SU-DHL-6 (cell line): ENCODE measurements around the gene TADA3.

Source experiments
- EZH2phosphoT487 ChIP-seq: fragments of 200-600 bp; sonication (generic), shearing (Covaris generic); conservative IDR thresholded peaks from 2 replicates; pipeline ENCODE4 v1.6.1; 2018; ENCODE audit warnings: mild to moderate bottlenecking, antibody characterized with exemption, low read length, moderate library complexity, mixed read lengths
- TF ChIP-seq, protein P1 (sequence below): fragments of 200-600 bp; sonication (generic); IDR thresholded peaks from one replicate; pipeline ENCODE4 v1.5.1; 2017; ENCODE audit warnings: antibody characterized with exemption, mild to moderate bottlenecking, low read length, moderate library complexity; ENCODE audit not compliant: insufficient read depth, poor library complexity, severe bottlenecking

DNA sequence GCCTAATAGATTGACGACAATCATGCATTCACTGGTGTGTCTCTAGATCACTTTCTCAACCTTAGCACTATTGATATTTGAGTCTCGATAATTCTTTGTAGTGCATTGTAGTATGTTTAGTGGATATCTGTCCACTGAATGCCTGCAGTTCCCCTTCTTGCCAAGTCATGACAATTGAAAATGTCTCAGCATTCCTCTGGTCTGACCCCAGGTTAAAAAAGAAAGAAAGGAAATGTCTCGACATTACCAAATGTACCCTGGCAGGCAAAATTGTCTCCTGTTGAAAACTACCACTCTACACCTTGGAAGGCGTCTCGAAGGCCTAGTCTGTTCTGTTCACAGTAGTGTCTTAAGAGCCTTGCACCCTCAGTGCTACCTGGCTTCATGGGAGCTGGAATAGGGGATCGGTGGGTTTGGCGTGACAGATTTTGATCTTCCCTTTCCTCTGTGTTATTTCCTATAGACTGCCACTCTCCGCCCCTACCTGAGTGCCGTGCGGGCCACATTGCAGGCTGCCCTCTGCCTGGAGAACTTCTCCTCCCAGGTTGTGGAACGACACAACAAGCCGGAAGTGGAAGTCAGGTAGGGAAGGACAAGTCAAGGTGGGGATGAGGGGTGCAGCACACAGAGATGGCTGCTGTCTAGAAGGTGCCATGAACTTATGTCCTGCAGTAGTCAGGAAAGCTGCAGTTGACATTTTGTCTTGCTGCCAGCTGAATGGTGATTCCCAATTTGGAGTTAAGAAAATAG, 5.1 kb upstream of the TADA3 start:
- TF ChIP-seq, protein P1, sequence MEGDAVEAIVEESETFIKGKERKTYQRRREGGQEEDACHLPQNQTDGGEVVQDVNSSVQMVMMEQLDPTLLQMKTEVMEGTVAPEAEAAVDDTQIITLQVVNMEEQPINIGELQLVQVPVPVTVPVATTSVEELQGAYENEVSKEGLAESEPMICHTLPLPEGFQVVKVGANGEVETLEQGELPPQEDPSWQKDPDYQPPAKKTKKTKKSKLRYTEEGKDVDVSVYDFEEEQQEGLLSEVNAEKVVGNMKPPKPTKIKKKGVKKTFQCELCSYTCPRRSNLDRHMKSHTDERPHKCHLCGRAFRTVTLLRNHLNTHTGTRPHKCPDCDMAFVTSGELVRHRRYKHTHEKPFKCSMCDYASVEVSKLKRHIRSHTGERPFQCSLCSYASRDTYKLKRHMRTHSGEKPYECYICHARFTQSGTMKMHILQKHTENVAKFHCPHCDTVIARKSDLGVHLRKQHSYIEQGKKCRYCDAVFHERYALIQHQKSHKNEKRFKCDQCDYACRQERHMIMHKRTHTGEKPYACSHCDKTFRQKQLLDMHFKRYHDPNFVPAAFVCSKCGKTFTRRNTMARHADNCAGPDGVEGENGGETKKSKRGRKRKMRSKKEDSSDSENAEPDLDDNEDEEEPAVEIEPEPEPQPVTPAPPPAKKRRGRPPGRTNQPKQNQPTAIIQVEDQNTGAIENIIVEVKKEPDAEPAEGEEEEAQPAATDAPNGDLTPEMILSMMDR, result no peak
- TF ChIP-seq EZH2phosphoT487, result no peak
